ENCODE data around the gene BAMBI. TPM values are rescaled to one million over a fixed set of nuclear protein-coding genes. Genes with fewer than 3 reads are reported as not detected.

BAMBI gene
- total RNA-seq, 1 experiment from 2014 or later, result 165 TPM

DNA sequence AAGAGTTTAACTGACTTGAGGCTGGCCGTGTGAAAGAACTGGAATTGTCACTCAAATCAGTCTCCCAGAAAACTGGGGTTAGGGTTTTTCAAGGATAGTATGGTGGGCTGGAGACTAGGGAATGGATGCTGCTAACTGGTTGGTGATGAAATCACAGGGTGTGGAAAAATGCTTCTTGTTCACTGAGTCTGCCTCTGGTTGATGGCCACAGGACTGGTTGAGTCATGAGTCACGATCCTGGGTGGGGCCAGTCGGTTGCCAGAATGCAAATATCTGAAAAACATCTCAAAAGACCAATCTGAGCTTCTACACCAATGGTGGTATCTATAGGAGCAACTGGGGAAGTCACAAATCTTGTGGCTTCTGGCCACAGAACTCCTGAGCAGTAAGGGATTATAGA lies 16.3 kb upstream of the BAMBI start:
- CTCF ChIA-PET, result no interaction called here
- H3K27ac Mint-ChIP-seq (ENCODE audit: unreplicated experiment), result no peak overlapping the region
- Histone ChIP-seq H3K4me1 (peaks cover under 1% of the 10 kb centered on the region; the same call in 1 of the 2 replicates), H3K27me3 (replicated peaks; ENCODE audit: control insufficient read depth, insufficient read depth, low read length) (no peaks in the 10 kb centered on the region), H3K4me3 (ENCODE audit: low read depth, low read length) (no peak overlapping the region), H3K9me3 (no peaks in the 10 kb centered on the region), H3K36me3 (ENCODE audit: control insufficient read depth, insufficient read depth, low read length) (no peaks in the 10 kb centered on the region)
- no peaks in the 10 kb centered on the region for H3K27me3 Mint-ChIP-seq (ENCODE audit: insufficient read depth, unreplicated experiment)
- POLR2A ChIA-PET, result no interaction called here
- DNase-seq, result no peak
- peaks cover 10% of the 10 kb centered on the region for H3K4me1 Mint-ChIP-seq (ENCODE audit: low read depth, unreplicated experiment)
- BruUV-seq (replicated peaks), result no TSS peak
- no peak overlapping the region for H3K4me3 Mint-ChIP-seq (ENCODE audit: unreplicated experiment)
- intact Hi-C loops (cut with micrococcal nuclease; ENCODE audit: unreplicated experiment), result loop anchor here (5.0 kb wide), 2 partner anchors 276 to 786 kb away; no protein-coding TSS in a partner anchor
- H3K36me3 Mint-ChIP-seq (ENCODE audit: insufficient read depth, unreplicated experiment), result no peaks in the 10 kb centered on the region
- no peaks in the 10 kb centered on the region for H3K9me3 Mint-ChIP-seq (ENCODE audit: unreplicated experiment)
- TF ChIP-seq, protein P1, sequence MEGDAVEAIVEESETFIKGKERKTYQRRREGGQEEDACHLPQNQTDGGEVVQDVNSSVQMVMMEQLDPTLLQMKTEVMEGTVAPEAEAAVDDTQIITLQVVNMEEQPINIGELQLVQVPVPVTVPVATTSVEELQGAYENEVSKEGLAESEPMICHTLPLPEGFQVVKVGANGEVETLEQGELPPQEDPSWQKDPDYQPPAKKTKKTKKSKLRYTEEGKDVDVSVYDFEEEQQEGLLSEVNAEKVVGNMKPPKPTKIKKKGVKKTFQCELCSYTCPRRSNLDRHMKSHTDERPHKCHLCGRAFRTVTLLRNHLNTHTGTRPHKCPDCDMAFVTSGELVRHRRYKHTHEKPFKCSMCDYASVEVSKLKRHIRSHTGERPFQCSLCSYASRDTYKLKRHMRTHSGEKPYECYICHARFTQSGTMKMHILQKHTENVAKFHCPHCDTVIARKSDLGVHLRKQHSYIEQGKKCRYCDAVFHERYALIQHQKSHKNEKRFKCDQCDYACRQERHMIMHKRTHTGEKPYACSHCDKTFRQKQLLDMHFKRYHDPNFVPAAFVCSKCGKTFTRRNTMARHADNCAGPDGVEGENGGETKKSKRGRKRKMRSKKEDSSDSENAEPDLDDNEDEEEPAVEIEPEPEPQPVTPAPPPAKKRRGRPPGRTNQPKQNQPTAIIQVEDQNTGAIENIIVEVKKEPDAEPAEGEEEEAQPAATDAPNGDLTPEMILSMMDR (IDR thresholded peaks at IDR 0.05; ENCODE audit: insufficient read depth in 1 of 2, low read depth in 1 of 2, low read length in 1 of 2, severe bottlenecking in 1 of 2, unreplicated experiment in 1 of 2), result no peak

DNA sequence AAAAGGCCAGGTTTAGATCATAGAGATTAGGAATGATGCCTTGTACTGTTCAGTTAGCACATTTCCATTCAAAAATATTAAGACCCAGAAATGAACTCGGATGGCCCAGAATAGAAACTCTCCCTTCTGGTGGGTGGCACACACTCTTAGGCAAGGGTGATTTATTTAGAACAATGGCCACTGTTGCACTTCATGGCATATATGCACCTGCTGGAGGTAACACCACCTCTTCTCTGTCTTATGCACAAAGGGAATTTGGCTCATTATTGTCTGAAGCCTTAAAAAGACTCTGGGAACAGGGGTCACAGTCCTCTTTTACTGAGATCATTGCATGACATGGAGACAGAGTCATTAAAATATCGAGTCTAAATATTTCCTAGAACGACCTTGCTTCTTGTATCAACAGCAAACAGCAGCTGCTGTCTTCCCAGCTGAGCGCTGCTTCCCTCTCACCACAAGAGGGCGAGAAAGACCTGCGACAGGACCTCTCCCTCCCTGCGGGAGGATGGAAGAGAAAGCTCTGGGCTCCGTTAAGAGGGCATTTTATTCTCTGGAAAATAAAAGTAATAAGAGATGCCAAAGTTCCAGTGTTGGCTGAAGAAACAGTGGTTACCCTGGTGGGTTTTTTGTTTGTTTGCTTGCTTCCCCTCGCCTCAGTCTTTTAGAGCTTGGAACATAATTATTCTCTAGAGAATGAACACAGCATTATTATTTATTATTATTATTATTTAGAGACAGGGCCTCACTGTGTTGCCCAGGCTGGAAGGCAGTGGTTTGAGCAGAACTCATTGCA lies 13.5 kb upstream of the BAMBI start:
- H3K36me3 Mint-ChIP-seq (ENCODE audit: insufficient read depth, unreplicated experiment), result peaks cover 6% of the 10 kb centered on the region
- H3K9me3 Mint-ChIP-seq (ENCODE audit: unreplicated experiment), result no peaks in the 10 kb centered on the region
- H3K4me3 Mint-ChIP-seq (ENCODE audit: unreplicated experiment), result no peak overlapping the region
- peaks cover 34% of the 10 kb centered on the region for H3K4me1 Mint-ChIP-seq (ENCODE audit: low read depth, unreplicated experiment)
- ChIA-PET CTCF (interaction anchor here (0.6 to 1.7 kb wide), 32 partner anchors 12 to 730 kb away, joined by 3 to 36 read pairs (median 4); partner anchors contain the start of gene BAMBI), POLR2A (interaction anchor here (1.1 kb wide), 1 partner anchor 327 kb away, joined by 4 read pairs; no protein-coding TSS in a partner anchor)
- no TSS peak for BruUV-seq (replicated peaks)
- no peaks in the 10 kb centered on the region for H3K36me3 ChIP-seq (ENCODE audit: control insufficient read depth, insufficient read depth, low read length)
- H3K27me3 ChIP-seq (replicated peaks; ENCODE audit: control insufficient read depth, insufficient read depth, low read length), result no peaks in the 10 kb centered on the region
- no peak overlapping the region for H3K27ac Mint-ChIP-seq (ENCODE audit: unreplicated experiment)
- peak; percentile 88 to 90 for DNase-seq
- TF ChIP-seq, protein P1 (IDR thresholded peaks at IDR 0.05; ENCODE audit: insufficient read depth in 1 of 2, low read depth in 1 of 2, low read length in 1 of 2, severe bottlenecking in 1 of 2, unreplicated experiment in 1 of 2), result peak; percentile 99
- H3K4me3 ChIP-seq (ENCODE audit: low read depth, low read length), result no peak overlapping the region
- peaks cover 3% of the 10 kb centered on the region for H3K27me3 Mint-ChIP-seq (ENCODE audit: insufficient read depth, unreplicated experiment)
- peaks cover 12% of the 10 kb centered on the region for H3K4me1 ChIP-seq
- H3K9me3 ChIP-seq, result no peaks in the 10 kb centered on the region
- intact Hi-C loops (cut with micrococcal nuclease; ENCODE audit: unreplicated experiment), result loop anchor here (1.0 to 5.0 kb wide), 7 partner anchors 35 to 784 kb away; no protein-coding TSS in a partner anchor

DNA sequence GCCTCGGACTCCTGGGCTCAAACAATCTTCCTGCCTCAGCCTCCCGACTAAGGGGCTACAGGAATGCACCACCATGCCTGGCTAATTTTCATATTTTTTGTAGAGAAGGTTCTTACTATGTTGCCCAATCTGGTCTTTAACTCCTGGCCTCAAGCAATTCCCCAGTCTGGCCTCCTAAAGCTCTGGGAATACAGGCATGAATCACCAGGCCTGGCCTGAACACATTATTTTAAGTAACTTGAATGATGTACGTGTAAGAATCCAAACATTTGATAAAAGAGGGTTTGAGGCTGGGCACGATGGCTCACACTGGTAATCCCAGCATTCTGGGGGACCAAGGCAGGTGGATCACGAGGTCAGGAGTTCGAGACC lies 13.0 kb upstream of the BAMBI start:
- ChIA-PET CTCF (interaction anchor here (0.6 to 1.7 kb wide), 31 partner anchors 11 to 729 kb away, joined by 3 to 36 read pairs (median 5); partner anchors contain the start of gene BAMBI), POLR2A (interaction anchor here (1.1 kb wide), 1 partner anchor 327 kb away, joined by 4 read pairs; no protein-coding TSS in a partner anchor)
- H3K36me3 Mint-ChIP-seq (ENCODE audit: insufficient read depth, unreplicated experiment), result peaks cover 6% of the 10 kb centered on the region
- H3K4me1 Mint-ChIP-seq (ENCODE audit: low read depth, unreplicated experiment), result peaks cover 34% of the 10 kb centered on the region
- Histone ChIP-seq H3K4me1 (peaks cover 16% of the 10 kb centered on the region), H3K27me3 (replicated peaks; ENCODE audit: control insufficient read depth, insufficient read depth, low read length) (no peaks in the 10 kb centered on the region; the same call in 1 of the 2 replicates), H3K36me3 (ENCODE audit: control insufficient read depth, insufficient read depth, low read length) (no peaks in the 10 kb centered on the region), H3K9me3 (no peaks in the 10 kb centered on the region), H3K4me3 (ENCODE audit: low read depth, low read length) (no peak overlapping the region)
- peaks cover 3% of the 10 kb centered on the region for H3K27me3 Mint-ChIP-seq (ENCODE audit: insufficient read depth, unreplicated experiment)
- H3K4me3 Mint-ChIP-seq (ENCODE audit: unreplicated experiment), result no peak overlapping the region
- no peak overlapping the region for H3K27ac Mint-ChIP-seq (ENCODE audit: unreplicated experiment)
- DNase-seq, result no peak
- intact Hi-C loops (cut with micrococcal nuclease; ENCODE audit: unreplicated experiment), result loop anchor here (1.0 to 5.0 kb wide), 6 partner anchors 36 to 783 kb away; no protein-coding TSS in a partner anchor
- BruUV-seq (replicated peaks), result no TSS peak
- TF ChIP-seq, protein P1 (IDR thresholded peaks at IDR 0.05; ENCODE audit: insufficient read depth in 1 of 2, low read depth in 1 of 2, low read length in 1 of 2, severe bottlenecking in 1 of 2, unreplicated experiment in 1 of 2), result no peak
- H3K9me3 Mint-ChIP-seq (ENCODE audit: unreplicated experiment), result no peaks in the 10 kb centered on the region
